ENCODE results near the gene HOPX.

Gene HOPX

GRCh38 chr4:56686537-56687231 is 5.6 kb upstream of the HOPX start:
- DNase-seq (ENCODE audit: extremely low read depth, low read depth) = no peak
- TF ChIP-seq CTCF (IDR thresholded peaks at IDR 0.05; ENCODE audit: low read depth, low read length) = no peak

GRCh38 chr4:56684320-56685050 is 3.4 kb upstream of the HOPX start:
- no peak for TF ChIP-seq CTCF (IDR thresholded peaks at IDR 0.05; ENCODE audit: low read depth, low read length)
- peak; percentile 5 for DNase-seq (ENCODE audit: extremely low read depth, low read depth)

GRCh38 chr4:56683455-56683854 is 2.4 kb upstream of the HOPX start:
- TF ChIP-seq CTCF (IDR thresholded peaks at IDR 0.05; ENCODE audit: low read depth, low read length) = no peak
- no peak for DNase-seq (ENCODE audit: extremely low read depth, low read depth)

GRCh38 chr4:56681853-56682525 is 893 bp upstream of the HOPX start:
- no peak for DNase-seq (ENCODE audit: extremely low read depth, low read depth)
- TF ChIP-seq CTCF (IDR thresholded peaks at IDR 0.05; ENCODE audit: low read depth, low read length) = no peak

GRCh38 chr4:56680266-56680665 is 830 bp downstream of the HOPX start:
- DNase-seq (ENCODE audit: extremely low read depth, low read depth) = no peak
- no peak for TF ChIP-seq CTCF (IDR thresholded peaks at IDR 0.05; ENCODE audit: low read depth, low read length)

- no peak for TF ChIP-seq CTCF (IDR thresholded peaks at IDR 0.05; ENCODE audit: low read depth, low read length)
- DNase-seq (ENCODE audit: extremely low read depth, low read depth) = no peak
Observed at GRCh38 chr4:56677711-56678110, 3.4 kb downstream of the HOPX start.

- DNase-seq (ENCODE audit: extremely low read depth, low read depth) = no peak
Observed at GRCh38 chr4:56674984-56675383, 6.1 kb downstream of the HOPX start.

More at GRCh38 chr4:56674984-56675383, 6.1 kb downstream of the HOPX start:
- TF ChIP-seq CTCF (IDR thresholded peaks at IDR 0.05; ENCODE audit: low read depth, low read length) = no peak

All from AG09319 (cell line).